Vagina (tissue), 2 donors: Measurements from ENCODE around the gene TMEM213. TPM values are rescaled to one million over a fixed set of nuclear protein-coding genes. Genes with fewer than 3 reads are reported as not detected.
A peak's percentile ranks its signal among the peaks of the same experiment; 100 is the strongest.

Experiments
- DNase-seq, 2 donors: peaks; one replicate each; pipeline ENCODE4 v3.0.0-alpha.2; 2017; ENCODE audit errors: extremely low spot score in 2 of 2
- H3K27ac ChIP-seq: fragments of 200-600 bp; sonication (generic); one replicate; pipeline ENCODE4 v1.5.1; 2019
- H3K27me3 ChIP-seq: fragments of 200-600 bp; sonication (generic); one replicate; pipeline ENCODE4 v1.5.1; 2019
- H3K36me3 ChIP-seq, 2 donors: fragments of 200-600 bp; sonication (generic); one replicate each; pipeline ENCODE4 v1.5.1; 2017 to 2019
- H3K4me1 ChIP-seq: fragments of 200-600 bp; sonication (generic); one replicate; pipeline ENCODE4 v1.5.1; 2019
- H3K4me3 ChIP-seq, 2 donors: fragments of 200-600 bp; sonication (generic); 1 replicate in 1 of 2; 2 replicates in 1 of 2; pipeline ENCODE4 v1.5.1; 2016 to 2019
- H3K9me3 ChIP-seq: fragments of 200-600 bp; sonication (generic); one replicate; pipeline ENCODE4 v1.5.1; 2019
- CTCF ChIP-seq, 3 experiments: fragments of 450-650 bp in 2 of 3; fragments of 200-600 bp in 1 of 3; sonication (generic) in 1 of 3; IDR thresholded peaks; one replicate each; pipeline ENCODE4 v1.5.1; 2017 to 2019; ENCODE audit warnings: antibody characterized with exemption in 3 of 3, mild to moderate bottlenecking in 2 of 3, moderate library complexity in 2 of 3
- POLR2A ChIP-seq, 2 donors: fragments of 450-650 bp; IDR thresholded peaks; one replicate each; pipeline ENCODE4 v1.6.1; 2017; ENCODE audit warnings: antibody characterized with exemption in 2 of 2, mild to moderate bottlenecking in 2 of 2, moderate library complexity in 2 of 2
- POLR2AphosphoS5 ChIP-seq, 2 donors: sonication (generic); formaldehyde crosslinking; IDR thresholded peaks; one replicate each; pipeline ENCODE4 v1.9.0; 2017; ENCODE audit warnings: antibody characterized with exemption in 2 of 2, mild to moderate bottlenecking in 2 of 2, low read depth in 1 of 2; ENCODE audit not compliant: insufficient read depth in 1 of 2
- intact Hi-C: fragments of 100-400 bp; cut with DNase I; formaldehyde crosslinking; loops from one replicate; pipeline ENCODE4 v1.15.1; 2023
- total RNA-seq: library from RNA; depleted of rRNA; stranded (reverse); fragments of >200 nt; gene quantifications from one replicate; pipeline ENCODE4 v1.2.3, GENCODE V29; 2016

The TMEM213 gene
- total RNA-seq, 1 donor from 2014 or later: not detected

GRCh38 chr7:138868711-138869110, 70.9 kb downstream of the TMEM213 start:
- DNase-seq: peak in 1 of 2 donors; percentile 74
- TF ChIP-seq POLR2AphosphoS5 (IDR thresholded peaks at IDR 0.05; ENCODE audit: insufficient read depth in 1 of 2, low read depth in 1 of 2) (no peak), CTCF (IDR thresholded peaks at IDR 0.05) (no peak), POLR2A (IDR thresholded peaks at IDR 0.05) (no peak)
- Histone ChIP-seq H3K27me3 (no peaks in the 10 kb centered on the region), H3K4me3 (no peak overlapping the region), H3K4me1 (no peaks in the 10 kb centered on the region), H3K27ac (no peak overlapping the region), H3K36me3 (peaks cover 0 to 3% of the 10 kb centered on the region in 2 donors), H3K9me3 (no peaks in the 10 kb centered on the region)
- intact Hi-C loops: no loop called here

- Histone ChIP-seq H3K4me1 (no peaks in the 10 kb centered on the region), H3K4me3 (no peak overlapping the region), H3K27ac (no peak overlapping the region), H3K9me3 (no peaks in the 10 kb centered on the region), H3K36me3 (peaks cover 0 to 3% of the 10 kb centered on the region in 2 donors), H3K27me3 (no peaks in the 10 kb centered on the region)
- intact Hi-C loops: no loop called here
- DNase-seq: peak in 1 of 2 donors; percentile 42
- TF ChIP-seq CTCF (IDR thresholded peaks at IDR 0.05): no peak
- TF ChIP-seq POLR2AphosphoS5 (IDR thresholded peaks at IDR 0.05; ENCODE audit: insufficient read depth in 1 of 2, low read depth in 1 of 2): no peak
- TF ChIP-seq POLR2A (IDR thresholded peaks at IDR 0.05): no peak
These were observed 71.6 kb downstream of the TMEM213 start for GRCh38 chr7:138869353-138869752.

GRCh38 chr7:138871065-138871813, 73.4 kb downstream of the TMEM213 start:
- no peak overlapping the region for H3K4me3 ChIP-seq
- no peak overlapping the region for H3K27ac ChIP-seq
- no peaks in the 10 kb centered on the region for H3K9me3 ChIP-seq
- intact Hi-C loops: no loop called here
- TF ChIP-seq POLR2AphosphoS5 (IDR thresholded peaks at IDR 0.05; ENCODE audit: insufficient read depth in 1 of 2, low read depth in 1 of 2) (no peak), CTCF (IDR thresholded peaks at IDR 0.05) (no peak), POLR2A (IDR thresholded peaks at IDR 0.05) (no peak)
- H3K27me3 ChIP-seq: no peaks in the 10 kb centered on the region
- no peaks in the 10 kb centered on the region for H3K4me1 ChIP-seq
- peaks cover 0 to 3% of the 10 kb centered on the region in 2 donors for H3K36me3 ChIP-seq
- DNase-seq: no peak

- TF ChIP-seq POLR2A (IDR thresholded peaks at IDR 0.05) (no peak), CTCF (IDR thresholded peaks at IDR 0.05) (no peak), POLR2AphosphoS5 (IDR thresholded peaks at IDR 0.05; ENCODE audit: insufficient read depth in 1 of 2, low read depth in 1 of 2) (no peak)
- peaks cover 0 to 3% of the 10 kb centered on the region in 2 donors for H3K36me3 ChIP-seq
- no peak for DNase-seq
- H3K4me3 ChIP-seq: no peak overlapping the region
- intact Hi-C loops: no loop called here
- H3K27me3 ChIP-seq: no peaks in the 10 kb centered on the region
- no peaks in the 10 kb centered on the region for H3K4me1 ChIP-seq
- no peaks in the 10 kb centered on the region for H3K9me3 ChIP-seq
- H3K27ac ChIP-seq: no peak overlapping the region
These were observed 74.0 kb downstream of the TMEM213 start for GRCh38 chr7:138871814-138872090.

- Histone ChIP-seq H3K9me3 (no peaks in the 10 kb centered on the region), H3K36me3 (peaks cover 0 to 2% of the 10 kb centered on the region in 2 donors), H3K27ac (no peak overlapping the region), H3K4me3 (no peak overlapping the region), H3K27me3 (no peaks in the 10 kb centered on the region), H3K4me1 (no peaks in the 10 kb centered on the region)
- no peak for TF ChIP-seq POLR2AphosphoS5 (IDR thresholded peaks at IDR 0.05; ENCODE audit: insufficient read depth in 1 of 2, low read depth in 1 of 2)
- no peak for TF ChIP-seq CTCF (IDR thresholded peaks at IDR 0.05)
- no peak for TF ChIP-seq POLR2A (IDR thresholded peaks at IDR 0.05)
- DNase-seq: no peak
- intact Hi-C loops: no loop called here
These were observed 74.8 kb downstream of the TMEM213 start for GRCh38 chr7:138872576-138872975.
